SK-N-SH (cell line): Measurements from ENCODE around the gene APBA2. TPM values are rescaled to one million over a fixed set of nuclear protein-coding genes. Genes with fewer than 3 reads are reported as not detected.
"Not testable (repeated sequence)": the region's sequence is repeated elsewhere in the genome, so short reads cannot be mapped to it uniquely, and the experiment has no call there.

Source experiments
- CTCF ChIA-PET: fragments of 300-600, 350-600 bp; formaldehyde crosslinking; extraction: SDS; loops from one replicate; lab custom pipeline; 2021; lab: Yijun Ruan, JAX
- POLR2A ChIA-PET: fragments of 350-600 bp; sonication (Branson Sonifier 250); formaldehyde crosslinking; extraction: SDS; loops from one replicate; lab custom pipeline; 2020; ENCODE audit warnings: antibody characterized with exemption, inconsistent platforms; lab: Yijun Ruan, JAX
- DNase-seq: peaks from one replicate; pipeline ENCODE4 v3.0.0; 2012
- H2AFZ ChIP-seq: fragments of 200-600 bp; sonication (generic); 2 replicates; pipeline ENCODE4 v1.8.1; 2016; ENCODE audit warnings: antibody characterized with exemption, mild to moderate bottlenecking, low read depth
- H3F3A ChIP-seq: fragments of 200-600 bp; sonication (generic); replicated peaks from 2 replicates; pipeline ENCODE3; 2016; ENCODE audit warnings: antibody characterized with exemption, mild to moderate bottlenecking; ENCODE audit not compliant: insufficient read depth
- H3K27ac ChIP-seq, 2 experiments: fragments of 200-500 bp in 1 of 2; fragments of 200-600 bp in 1 of 2; sonication (Bioruptor generic) in 1 of 2; sonication (generic), shearing (Covaris generic) in 1 of 2; 2 replicates each; pipeline versions ENCODE4 v1.5.1 to v1.6.1; 2014 to 2016; ENCODE audit warnings: low read depth in 2 of 2, inconsistent platforms in 1 of 2, low read length in 1 of 2, mild to moderate bottlenecking in 1 of 2, mixed read lengths in 1 of 2
- H3K27me3 ChIP-seq: fragments of 200-600 bp; sonication (generic), shearing (Covaris generic); 2 replicates; pipeline ENCODE4 v1.6.1; 2016; ENCODE audit warnings: mixed run types; ENCODE audit not compliant: insufficient read depth
- H3K36me3 ChIP-seq, 2 experiments: fragments of 200-500 bp in 1 of 2; fragments of 200-600 bp in 1 of 2; sonication (Bioruptor generic) in 1 of 2; sonication (generic) in 1 of 2; replicated peaks in 1 of 2; 2 replicates each; pipeline versions ENCODE3 to v1.5.1; 2014 to 2016; ENCODE audit warnings: low read length in 1 of 2, mild to moderate bottlenecking in 1 of 2; ENCODE audit not compliant: insufficient read depth in 2 of 2, control insufficient read depth in 1 of 2
- H3K4me1 ChIP-seq, 2 experiments: fragments of 200-500 bp in 1 of 2; fragments of 200-600 bp in 1 of 2; sonication (Bioruptor generic) in 1 of 2; sonication (generic), shearing (Covaris generic) in 1 of 2; 2 replicates each; pipeline versions ENCODE4 v1.5.1 to v1.6.1; 2014 to 2016; ENCODE audit warnings: low read depth in 1 of 2, low read length in 1 of 2, mixed run types in 1 of 2; ENCODE audit not compliant: insufficient read depth in 2 of 2, control insufficient read depth in 1 of 2
- H3K4me2 ChIP-seq: fragments of 200-600 bp; sonication (generic), shearing (Covaris generic); 2 replicates; pipeline ENCODE4 v1.6.1; 2017; ENCODE audit warnings: mixed run types
- H3K4me3 ChIP-seq, 2 experiments: fragments of 200-500 bp in 1 of 2; fragments of 200-600 bp in 1 of 2; sonication (Bioruptor generic) in 1 of 2; sonication (generic), shearing (Covaris generic) in 1 of 2; 2 replicates each; pipeline versions ENCODE4 v1.5.1 to v1.8.1; 2014 to 2016; ENCODE audit warnings: low read depth in 2 of 2, inconsistent platforms in 1 of 2, low read length in 1 of 2, mild to moderate bottlenecking in 1 of 2, mixed read lengths in 1 of 2, moderate library complexity in 1 of 2
- H3K79me2 ChIP-seq: fragments of 200-600 bp; sonication (generic); 2 replicates; pipeline ENCODE4 v1.8.1; 2017; ENCODE audit warnings: mild to moderate bottlenecking; ENCODE audit not compliant: insufficient read depth
- H3K9ac ChIP-seq: fragments of 200-600 bp; sonication (generic); 2 replicates; pipeline ENCODE4 v1.6.1; 2017; ENCODE audit warnings: mixed run types
- H3K9me2 ChIP-seq: fragments of 200-600 bp; sonication (generic); 2 replicates; pipeline ENCODE4 v1.6.1; 2017; ENCODE audit warnings: mixed run types
- H3K9me3 ChIP-seq: fragments of 200-600 bp; sonication (generic); 2 replicates; pipeline ENCODE4 v1.6.1; 2017; ENCODE audit warnings: mixed run types, mild to moderate bottlenecking, moderate library complexity
- H4K20me1 ChIP-seq: fragments of 200-600 bp; sonication (generic); 2 replicates; pipeline ENCODE4 v1.6.1; 2017; ENCODE audit warnings: mild to moderate bottlenecking, mixed run types; ENCODE audit not compliant: insufficient read depth
- CTCF ChIP-seq: fragments of 200-600 bp; sonication (generic); IDR thresholded peaks from 2 replicates; pipeline ENCODE4 v1.6.1; 2017; ENCODE audit warnings: antibody characterized with exemption, mild to moderate bottlenecking, moderate library complexity
- FOXM1 ChIP-seq: IDR thresholded peaks from 2 replicates; pipeline ENCODE4 v1.4.0; 2012; ENCODE audit warnings: low read depth, mild to moderate bottlenecking
- GABPA ChIP-seq: IDR thresholded peaks from 2 replicates; pipeline ENCODE4 v1.4.0; 2012; ENCODE audit warnings: low read depth, mild to moderate bottlenecking
- JUND ChIP-seq: IDR thresholded peaks from 2 replicates; pipeline ENCODE4 v1.4.0; 2012
- MEF2A ChIP-seq: IDR thresholded peaks from 2 replicates; pipeline ENCODE4 v1.4.0; 2012; ENCODE audit warnings: low read depth, borderline replicate concordance
- MXI1 ChIP-seq: IDR thresholded peaks from 2 replicates; pipeline ENCODE4 v1.6.1; 2012; ENCODE audit warnings: mild to moderate bottlenecking, low read depth, low read length, improper control_type of control experiment
- NFIC ChIP-seq: IDR thresholded peaks from 2 replicates; pipeline ENCODE4 v1.4.0; 2012; ENCODE audit warnings: borderline replicate concordance
- POLR2AphosphoS5 ChIP-seq: IDR thresholded peaks from 2 replicates; pipeline ENCODE4 v1.6.1; 2012; ENCODE audit warnings: low read depth, low read length
- RXRA ChIP-seq: IDR thresholded peaks from 2 replicates; pipeline ENCODE4 v1.4.0; 2012; ENCODE audit warnings: low read depth, mild to moderate bottlenecking, borderline replicate concordance
- SIN3A ChIP-seq: IDR thresholded peaks from 2 replicates; pipeline ENCODE4 v1.6.1; 2012; ENCODE audit warnings: low read depth, mild to moderate bottlenecking, low read length, moderate library complexity, borderline replicate concordance
- SMC3 ChIP-seq: IDR thresholded peaks from 2 replicates; pipeline ENCODE4 v1.6.1; 2012; ENCODE audit warnings: low read depth, low read length, improper control_type of control experiment
- WGBS: methylation state at CpG from one replicate; pipeline ENCODE4 v1.1.6; 2017; ENCODE audit warnings: low lambda C conversion rate; 5-methylcytosine and 5-hydroxymethylcytosine counted together
- polyA plus RNA-seq, 3 experiments: library from polyadenylated mRNA; depleted of rRNA; stranded (reverse); fragments of >200 nt; gene quantifications; 2 replicates each; pipeline ENCODE4 v1.2.3, GENCODE V29; 2012

APBA2 gene
- polyA plus RNA-seq, 1 of the 3 experiments (the other 2 are of a cell fraction) = 12.7 TPM

GRCh38 chr15:28861031-28861534 lies 24.7 kb upstream of the APBA2 start:
- no peaks in the 10 kb centered on the region for H3K4me1 ChIP-seq
- no peak overlapping the region for H3K9ac ChIP-seq
- H3K36me3 ChIP-seq = no peaks in the 10 kb centered on the region
- H3K79me2 ChIP-seq = no peaks in the 10 kb centered on the region
- H3K9me3 ChIP-seq = no peaks in the 10 kb centered on the region
- no peak overlapping the region for H3K4me3 ChIP-seq
- H3F3A ChIP-seq = no peaks in the 10 kb centered on the region
- H2AFZ ChIP-seq = no peak overlapping the region
- no peaks in the 10 kb centered on the region for H3K9me2 ChIP-seq
- H3K4me2 ChIP-seq = no peak overlapping the region
- H3K27me3 ChIP-seq = no peaks in the 10 kb centered on the region
- H4K20me1 ChIP-seq = no peaks in the 10 kb centered on the region
- POLR2A ChIA-PET = no interaction called here
- no peak for TF ChIP-seq MEF2A
- TF ChIP-seq FOXM1 = no peak
- no peak for TF ChIP-seq MXI1
- no peak for TF ChIP-seq SMC3
- no peak for TF ChIP-seq POLR2AphosphoS5
- DNase-seq = no peak
- CTCF ChIA-PET = no interaction called here
- WGBS = 90% methylated on average over 16 of the region's 16 CpGs
- H3K27ac ChIP-seq = no peak overlapping the region

GRCh38 chr15:28861589-28862293 lies 24.0 kb upstream of the APBA2 start:
- H3K27me3 ChIP-seq, H3K4me2 ChIP-seq, H3K9ac ChIP-seq, H3K4me3 ChIP-seq, H3K36me3 ChIP-seq, H3K27ac ChIP-seq, DNase-seq, H3F3A ChIP-seq, H3K9me3 ChIP-seq, H4K20me1 ChIP-seq, POLR2A ChIA-PET, H3K4me1 ChIP-seq, H2AFZ ChIP-seq, H3K9me2 ChIP-seq, H3K79me2 ChIP-seq: not testable (repeated sequence)
- 88% methylated on average over 11 of the region's 11 CpGs for WGBS
- CTCF ChIA-PET = interaction anchor here (0.7 to 1.3 kb wide), 2 partner anchors 228 to 1784 kb away, joined by 3 to 5 read pairs; no protein-coding TSS in a partner anchor

GRCh38 chr15:28868744-28869345 lies 16.9 kb upstream of the APBA2 start:
- Histone ChIP-seq H3K4me1 (peaks cover 0 to 7% of the 10 kb centered on the region in 2 experiments; a peak in 1 of 4 replicates), H3K9ac (no peak overlapping the region), H3K9me2 (no peaks in the 10 kb centered on the region), H2AFZ (no peak overlapping the region), H3K27ac (no peak overlapping the region), H4K20me1 (no peaks in the 10 kb centered on the region), H3K4me3 (no peak overlapping the region), H3F3A (no peaks in the 10 kb centered on the region), H3K79me2 (no peaks in the 10 kb centered on the region), H3K9me3 (no peaks in the 10 kb centered on the region), H3K4me2 (no peak overlapping the region), H3K36me3 (no peaks in the 10 kb centered on the region), H3K27me3 (no peaks in the 10 kb centered on the region)
- ChIA-PET POLR2A (no interaction called here), CTCF (no interaction called here)
- no peak for DNase-seq
- TF ChIP-seq GABPA (no peak), RXRA (no peak), JUND (no peak), SIN3A (no peak), NFIC (no peak), SMC3 (no peak), CTCF (no peak)
- 64% methylated on average over 9 of the region's 9 CpGs for WGBS
